ENCODE results near the gene NRXN3. TPM values are rescaled to one million over a fixed set of nuclear protein-coding genes. Genes with fewer than 3 reads are reported as not detected.

Gene NRXN3
- total RNA-seq, 1 experiment from 2014 or later: not detected

DNA sequence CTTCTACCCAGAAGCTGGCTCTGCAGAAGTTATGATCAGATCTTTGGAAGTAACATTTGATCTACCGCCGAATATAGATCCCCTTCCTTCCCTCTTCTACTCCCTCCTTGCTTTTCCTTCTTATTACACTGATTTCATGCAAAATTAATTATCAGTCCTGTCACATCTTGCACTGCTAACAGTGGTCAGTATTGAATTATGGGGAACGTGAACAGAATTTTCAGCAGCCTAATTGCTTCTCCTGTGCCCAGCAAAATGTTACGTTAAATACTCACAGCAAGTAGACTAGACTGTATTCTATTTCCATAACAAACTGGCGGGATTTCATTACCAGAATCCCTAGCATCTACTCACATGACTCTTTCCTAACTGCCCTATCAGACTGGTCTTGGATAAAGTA is 1444.3 kb downstream of the NRXN3 start:
- ChIA-PET CTCF (no interaction called here), POLR2A (no interaction called here), RAD21 (ENCODE audit: low non-redundant PET in 1 of 2, low total read pairs in 2 of 2, uncharacterized antibody in 2 of 2, unreplicated experiment in 2 of 2) (no interaction called here)
- H3K27me3 ChIP-seq (ENCODE audit: insufficient read depth, low read length): no peaks in the 10 kb centered on the region
- no peak overlapping the region for H3K27ac ChIP-seq (ENCODE audit: low read depth, low read length)
- H3K36me3 ChIP-seq (ENCODE audit: control insufficient read depth in 1 of 2, insufficient read depth in 2 of 2, low read length in 2 of 2): no peaks in the 10 kb centered on the region
- BruUV-seq (replicated peaks): no TSS peak
- no peak overlapping the region for H2AFZ ChIP-seq (ENCODE audit: low read depth, low read length, poor library complexity, severe bottlenecking)
- H3K9ac ChIP-seq (ENCODE audit: low read length): no peak overlapping the region
- intact Hi-C loops (cut with micrococcal nuclease): no loop called here
- no peak for DNase-seq (ENCODE audit: low read depth, low spot score)
- peaks cover 3 to 14% of the 10 kb centered on the region in 2 experiments; a peak in 2 of 4 replicates for H3K9me3 ChIP-seq (ENCODE audit: control insufficient read depth in 1 of 2, insufficient read depth in 1 of 2, low read depth in 1 of 2, low read length in 2 of 2)
- no peak for ATAC-seq
- no peaks in the 10 kb centered on the region for H4K20me1 ChIP-seq (ENCODE audit: insufficient read depth)
- H3K9me2 ChIP-seq (ENCODE audit: insufficient read depth): no peaks in the 10 kb centered on the region
- H3K4me2 ChIP-seq (ENCODE audit: low read length): no peak overlapping the region
- TF ChIP-seq, protein P1, sequence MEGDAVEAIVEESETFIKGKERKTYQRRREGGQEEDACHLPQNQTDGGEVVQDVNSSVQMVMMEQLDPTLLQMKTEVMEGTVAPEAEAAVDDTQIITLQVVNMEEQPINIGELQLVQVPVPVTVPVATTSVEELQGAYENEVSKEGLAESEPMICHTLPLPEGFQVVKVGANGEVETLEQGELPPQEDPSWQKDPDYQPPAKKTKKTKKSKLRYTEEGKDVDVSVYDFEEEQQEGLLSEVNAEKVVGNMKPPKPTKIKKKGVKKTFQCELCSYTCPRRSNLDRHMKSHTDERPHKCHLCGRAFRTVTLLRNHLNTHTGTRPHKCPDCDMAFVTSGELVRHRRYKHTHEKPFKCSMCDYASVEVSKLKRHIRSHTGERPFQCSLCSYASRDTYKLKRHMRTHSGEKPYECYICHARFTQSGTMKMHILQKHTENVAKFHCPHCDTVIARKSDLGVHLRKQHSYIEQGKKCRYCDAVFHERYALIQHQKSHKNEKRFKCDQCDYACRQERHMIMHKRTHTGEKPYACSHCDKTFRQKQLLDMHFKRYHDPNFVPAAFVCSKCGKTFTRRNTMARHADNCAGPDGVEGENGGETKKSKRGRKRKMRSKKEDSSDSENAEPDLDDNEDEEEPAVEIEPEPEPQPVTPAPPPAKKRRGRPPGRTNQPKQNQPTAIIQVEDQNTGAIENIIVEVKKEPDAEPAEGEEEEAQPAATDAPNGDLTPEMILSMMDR (IDR thresholded peaks at IDR 0.05 in 2 of 3, conservative IDR thresholded peaks at IDR 0.05 in 1 of 3; ENCODE audit: borderline replicate concordance in 1 of 3, insufficient read depth in 1 of 3, low read depth in 2 of 3, low read length in 2 of 3): no peak
- TF ChIP-seq SP1 (IDR thresholded peaks at IDR 0.05; ENCODE audit: low read depth) (no peak), TCF7L2 (IDR thresholded peaks at IDR 0.05; ENCODE audit: borderline replicate concordance, extremely low read depth, insufficient read depth, insufficient read length) (no peak)
- no peaks in the 10 kb centered on the region for H3K79me2 ChIP-seq (ENCODE audit: insufficient read depth, low read length)
- no peak overlapping the region for H3K4me3 ChIP-seq (replicated peaks in 1 of 2; ENCODE audit: low read depth in 1 of 2, low read length in 2 of 2)
- H3K4me1 ChIP-seq (ENCODE audit: control insufficient read depth in 1 of 2, insufficient read depth in 2 of 2, low read length in 2 of 2): no peaks in the 10 kb centered on the region

DNA sequence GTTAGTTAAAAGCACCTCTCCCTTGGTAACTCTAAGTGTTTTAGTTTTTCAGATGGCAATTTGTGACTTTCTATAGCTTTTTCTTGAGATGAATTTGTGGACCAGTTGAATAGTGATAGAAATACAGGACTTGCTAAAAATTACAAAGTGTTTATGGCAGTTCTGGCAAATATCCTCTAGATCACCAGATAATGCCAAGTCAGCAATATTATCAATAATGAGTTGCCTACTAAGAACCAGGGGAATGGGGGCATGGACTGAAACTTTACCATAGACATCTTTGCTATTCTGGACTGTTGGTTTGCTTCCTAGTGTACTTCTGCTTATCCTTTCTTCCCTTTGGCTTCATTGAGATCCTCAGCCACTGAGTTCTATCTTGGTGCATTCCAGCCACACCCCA is 1456.9 kb downstream of the NRXN3 start:
- TF ChIP-seq, protein P2, sequence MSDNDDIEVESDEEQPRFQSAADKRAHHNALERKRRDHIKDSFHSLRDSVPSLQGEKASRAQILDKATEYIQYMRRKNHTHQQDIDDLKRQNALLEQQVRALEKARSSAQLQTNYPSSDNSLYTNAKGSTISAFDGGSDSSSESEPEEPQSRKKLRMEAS (IDR thresholded peaks at IDR 0.05): no peak
- no peak for TF ChIP-seq EZH2 (IDR thresholded peaks at IDR 0.05)
- TF ChIP-seq JUND (IDR thresholded peaks at IDR 0.05): no peak
- no peak for TF ChIP-seq CBX3 (IDR thresholded peaks at IDR 0.05; ENCODE audit: low read depth)
- TF ChIP-seq, protein P3, sequence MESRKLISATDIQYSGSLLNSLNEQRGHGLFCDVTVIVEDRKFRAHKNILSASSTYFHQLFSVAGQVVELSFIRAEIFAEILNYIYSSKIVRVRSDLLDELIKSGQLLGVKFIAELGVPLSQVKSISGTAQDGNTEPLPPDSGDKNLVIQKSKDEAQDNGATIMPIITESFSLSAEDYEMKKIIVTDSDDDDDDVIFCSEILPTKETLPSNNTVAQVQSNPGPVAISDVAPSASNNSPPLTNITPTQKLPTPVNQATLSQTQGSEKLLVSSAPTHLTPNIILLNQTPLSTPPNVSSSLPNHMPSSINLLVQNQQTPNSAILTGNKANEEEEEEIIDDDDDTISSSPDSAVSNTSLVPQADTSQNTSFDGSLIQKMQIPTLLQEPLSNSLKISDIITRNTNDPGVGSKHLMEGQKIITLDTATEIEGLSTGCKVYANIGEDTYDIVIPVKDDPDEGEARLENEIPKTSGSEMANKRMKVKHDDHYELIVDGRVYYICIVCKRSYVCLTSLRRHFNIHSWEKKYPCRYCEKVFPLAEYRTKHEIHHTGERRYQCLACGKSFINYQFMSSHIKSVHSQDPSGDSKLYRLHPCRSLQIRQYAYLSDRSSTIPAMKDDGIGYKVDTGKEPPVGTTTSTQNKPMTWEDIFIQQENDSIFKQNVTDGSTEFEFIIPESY (IDR thresholded peaks at IDR 0.05; ENCODE audit: extremely low read depth, insufficient replicate concordance, low read length): no peak
- no peak for TF ChIP-seq YY1 (IDR thresholded peaks at IDR 0.05; ENCODE audit: extremely low read depth, insufficient replicate concordance, low read depth, low read length)
- TF ChIP-seq SIN3A (IDR thresholded peaks at IDR 0.05; ENCODE audit: low read depth): no peak
- no peak for TF ChIP-seq CEBPB (IDR thresholded peaks at IDR 0.05; ENCODE audit: low read depth)
- TF ChIP-seq ZFX (IDR thresholded peaks at IDR 0.05): no peak
- TF ChIP-seq TCF7L2 (IDR thresholded peaks at IDR 0.05; ENCODE audit: borderline replicate concordance, extremely low read depth, insufficient read depth, insufficient read length): no peak
- TF ChIP-seq, protein P4, sequence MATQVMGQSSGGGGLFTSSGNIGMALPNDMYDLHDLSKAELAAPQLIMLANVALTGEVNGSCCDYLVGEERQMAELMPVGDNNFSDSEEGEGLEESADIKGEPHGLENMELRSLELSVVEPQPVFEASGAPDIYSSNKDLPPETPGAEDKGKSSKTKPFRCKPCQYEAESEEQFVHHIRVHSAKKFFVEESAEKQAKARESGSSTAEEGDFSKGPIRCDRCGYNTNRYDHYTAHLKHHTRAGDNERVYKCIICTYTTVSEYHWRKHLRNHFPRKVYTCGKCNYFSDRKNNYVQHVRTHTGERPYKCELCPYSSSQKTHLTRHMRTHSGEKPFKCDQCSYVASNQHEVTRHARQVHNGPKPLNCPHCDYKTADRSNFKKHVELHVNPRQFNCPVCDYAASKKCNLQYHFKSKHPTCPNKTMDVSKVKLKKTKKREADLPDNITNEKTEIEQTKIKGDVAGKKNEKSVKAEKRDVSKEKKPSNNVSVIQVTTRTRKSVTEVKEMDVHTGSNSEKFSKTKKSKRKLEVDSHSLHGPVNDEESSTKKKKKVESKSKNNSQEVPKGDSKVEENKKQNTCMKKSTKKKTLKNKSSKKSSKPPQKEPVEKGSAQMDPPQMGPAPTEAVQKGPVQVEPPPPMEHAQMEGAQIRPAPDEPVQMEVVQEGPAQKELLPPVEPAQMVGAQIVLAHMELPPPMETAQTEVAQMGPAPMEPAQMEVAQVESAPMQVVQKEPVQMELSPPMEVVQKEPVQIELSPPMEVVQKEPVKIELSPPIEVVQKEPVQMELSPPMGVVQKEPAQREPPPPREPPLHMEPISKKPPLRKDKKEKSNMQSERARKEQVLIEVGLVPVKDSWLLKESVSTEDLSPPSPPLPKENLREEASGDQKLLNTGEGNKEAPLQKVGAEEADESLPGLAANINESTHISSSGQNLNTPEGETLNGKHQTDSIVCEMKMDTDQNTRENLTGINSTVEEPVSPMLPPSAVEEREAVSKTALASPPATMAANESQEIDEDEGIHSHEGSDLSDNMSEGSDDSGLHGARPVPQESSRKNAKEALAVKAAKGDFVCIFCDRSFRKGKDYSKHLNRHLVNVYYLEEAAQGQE (IDR thresholded peaks at IDR 0.05; ENCODE audit: low read depth): no peak
- ATAC-seq (no peak), DNase-seq (ENCODE audit: low read depth, low spot score) (no peak)
- H3K79me2 ChIP-seq (ENCODE audit: insufficient read depth, low read length): no peaks in the 10 kb centered on the region
- intact Hi-C loops (cut with micrococcal nuclease): no loop called here
- RAD21 ChIA-PET (ENCODE audit: low non-redundant PET in 1 of 2, low total read pairs in 2 of 2, uncharacterized antibody in 2 of 2, unreplicated experiment in 2 of 2): no interaction called here
- H3K4me1 ChIP-seq (ENCODE audit: control insufficient read depth in 1 of 2, insufficient read depth in 2 of 2, low read length in 2 of 2): no peaks in the 10 kb centered on the region
- H3K9me2 ChIP-seq (ENCODE audit: insufficient read depth): no peaks in the 10 kb centered on the region
- POLR2A ChIA-PET: no interaction called here
- no peak overlapping the region for H3K9ac ChIP-seq (ENCODE audit: low read length)
- no peaks in the 10 kb centered on the region for H3K36me3 ChIP-seq (ENCODE audit: control insufficient read depth in 1 of 2, insufficient read depth in 2 of 2, low read length in 2 of 2)
- no peak overlapping the region for H2AFZ ChIP-seq (ENCODE audit: low read depth, low read length, poor library complexity, severe bottlenecking)
- no TSS peak for BruUV-seq (replicated peaks)
- CTCF ChIA-PET: no interaction called here
- no peak overlapping the region for H3K4me3 ChIP-seq (replicated peaks in 1 of 2; ENCODE audit: low read depth in 1 of 2, low read length in 2 of 2)
- H3K27me3 ChIP-seq (ENCODE audit: insufficient read depth, low read length): no peaks in the 10 kb centered on the region
- no peak overlapping the region for H3K4me2 ChIP-seq (ENCODE audit: low read length)
- no peak overlapping the region for H3K27ac ChIP-seq (ENCODE audit: low read depth, low read length)
- H4K20me1 ChIP-seq (ENCODE audit: insufficient read depth): no peaks in the 10 kb centered on the region
- H3K9me3 ChIP-seq (ENCODE audit: control insufficient read depth in 1 of 2, insufficient read depth in 1 of 2, low read depth in 1 of 2, low read length in 2 of 2): peaks cover 4 to 24% of the 10 kb centered on the region in 2 experiments; a peak in 2 of 4 replicates

Data from HCT116 (cell line).